HUES48 (cell line): ENCODE measurements around the gene CDC23.

ENCODE experiments used
- H3K27ac ChIP-seq: one replicate; pipeline ENCODE4 v1.7.0; 2013; ENCODE audit warnings: low read depth, low read length, inconsistent platforms
- H3K27me3 ChIP-seq: 2 replicates; pipeline ENCODE4 v1.6.1; 2013; ENCODE audit warnings: mild to moderate bottlenecking, low read length; ENCODE audit not compliant: control insufficient read depth, insufficient read depth
- H3K36me3 ChIP-seq: 2 replicates; pipeline ENCODE4 v1.6.1; 2013; ENCODE audit warnings: low read length; ENCODE audit not compliant: control insufficient read depth, insufficient read depth
- H3K4me1 ChIP-seq: 2 replicates; pipeline ENCODE4 v1.6.1; 2013; ENCODE audit warnings: mild to moderate bottlenecking, low read length; ENCODE audit not compliant: control insufficient read depth, insufficient read depth
- H3K4me3 ChIP-seq: 2 replicates; pipeline ENCODE4 v1.5.1; 2013; ENCODE audit warnings: mild to moderate bottlenecking, low read depth, low read length
- H3K9ac ChIP-seq: 2 replicates; pipeline ENCODE4 v1.6.1; 2013; ENCODE audit warnings: mild to moderate bottlenecking, low read depth, low read length, moderate library complexity
- H3K9me3 ChIP-seq: 2 replicates; pipeline ENCODE4 v1.6.1; 2013; ENCODE audit warnings: low read length; ENCODE audit not compliant: control insufficient read depth, insufficient read depth

CDC23 gene

DNA sequence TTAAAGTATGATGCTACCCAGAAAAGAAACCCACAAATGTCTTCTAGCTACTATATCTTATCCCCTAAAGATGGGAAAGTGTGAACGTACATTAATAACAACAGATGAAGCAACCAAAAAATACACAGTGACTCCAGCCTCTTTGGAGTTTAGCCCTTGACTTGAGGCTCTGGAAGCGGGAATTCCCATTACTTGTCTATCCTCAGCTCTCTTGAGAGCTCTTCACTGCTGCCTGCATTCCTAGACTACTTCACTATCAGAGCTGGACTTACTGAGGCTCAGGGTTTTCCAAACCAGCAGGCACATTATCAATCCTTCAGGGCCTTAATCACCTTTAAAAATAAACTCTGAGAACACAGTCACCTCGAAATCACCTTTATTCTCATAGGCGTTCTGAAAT lies 72.9 kb downstream of the CDC23 start:
- Histone ChIP-seq H3K36me3 (no peaks in the 10 kb centered on the region), H3K27me3 (no peaks in the 10 kb centered on the region), H3K9ac (no peak overlapping the region), H3K4me3 (no peak overlapping the region), H3K9me3 (no peaks in the 10 kb centered on the region), H3K4me1 (peaks cover 3% of the 10 kb centered on the region; the same call in 1 of the 2 replicates), H3K27ac (no peak overlapping the region)

GRCh38 chr5:138139781-138140090 lies 73.4 kb downstream of the CDC23 start:
- H3K27ac ChIP-seq = no peak overlapping the region
- no peak overlapping the region for H3K9ac ChIP-seq
- H3K36me3 ChIP-seq = no peaks in the 10 kb centered on the region
- H3K4me3 ChIP-seq = peak overlapping the region; percentile 77
- H3K4me1 ChIP-seq = peaks cover 3% of the 10 kb centered on the region; the same call in 1 of the 2 replicates
- no peaks in the 10 kb centered on the region for H3K9me3 ChIP-seq
- no peaks in the 10 kb centered on the region for H3K27me3 ChIP-seq

DNA sequence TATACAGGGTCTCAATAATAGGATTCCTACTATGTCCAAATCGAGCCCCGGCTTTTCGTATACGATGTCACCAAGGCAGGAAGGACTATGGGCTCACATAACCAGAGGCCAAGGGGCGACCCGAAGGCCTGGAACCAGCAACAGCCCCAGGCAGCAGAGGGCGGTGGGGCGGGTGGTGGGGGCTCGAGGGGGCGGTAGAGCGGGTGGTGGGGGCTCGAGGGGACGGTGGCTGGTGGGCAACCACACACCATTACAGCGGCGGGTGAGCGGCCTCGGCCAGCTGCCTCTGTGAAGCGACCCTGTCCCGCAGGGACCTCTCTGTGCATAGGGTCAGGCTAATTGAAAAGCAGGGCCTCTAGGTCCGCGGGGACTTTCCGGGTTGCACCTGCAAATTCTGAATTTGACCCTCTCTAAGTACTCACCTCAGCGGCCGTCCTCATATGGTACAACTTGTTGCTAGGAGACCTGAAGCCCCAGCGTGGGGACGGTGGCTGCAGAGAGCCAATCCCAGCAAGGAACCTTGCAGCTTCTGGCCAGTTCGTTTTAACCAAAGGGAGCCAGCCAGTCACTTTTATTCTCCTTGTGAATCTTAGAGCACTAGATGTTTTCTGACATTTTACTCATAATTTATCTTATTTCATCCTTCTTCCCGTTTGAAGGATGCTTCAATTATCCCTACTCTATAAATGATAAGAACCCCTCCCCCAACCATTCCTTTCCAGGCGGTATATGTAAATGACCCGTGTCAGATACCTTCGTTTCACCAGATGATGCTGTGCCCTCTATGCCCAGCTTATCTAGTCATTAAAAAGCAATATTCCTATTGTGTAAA lies 74.0 kb downstream of the CDC23 start, which contains the start of gene NME5:
Gene NME5 (minus strand): TSS at position 480 of the 832 bp plus-strand sequence. CDS start 648 bp downstream, outside the sequence.
- no peaks in the 10 kb centered on the region for H3K9me3 ChIP-seq
- H3K27ac ChIP-seq = no peak within 1 kb of the TSS
- H3K4me3 ChIP-seq = peak within 1 kb of the TSS; percentile 77
- peaks cover 3% of the 10 kb centered on the region; the same call in 1 of the 2 replicates for H3K4me1 ChIP-seq
- H3K36me3 ChIP-seq = no peaks in the 10 kb centered on the region
- no peak within 1 kb of the TSS for H3K9ac ChIP-seq
- H3K27me3 ChIP-seq = no peaks in the 10 kb centered on the region
